ENCODE data around the gene RAB11A.

RAB11A gene

GRCh38 chr15:65918357-65918920 lies 49.1 kb downstream of the RAB11A start:
- FAIRE-seq, result no peak

GRCh38 chr15:65918945-65919344 lies 49.7 kb downstream of the RAB11A start:
- no peak for FAIRE-seq

- FAIRE-seq, result no peak
Observed at GRCh38 chr15:65919353-65919752, 50.1 kb downstream of the RAB11A start.

- no peak for FAIRE-seq
Observed at GRCh38 chr15:65920121-65920520, 50.8 kb downstream of the RAB11A start.

- FAIRE-seq, result no peak
Observed at GRCh38 chr15:65920825-65921309, 51.6 kb downstream of the RAB11A start.

GRCh38 chr15:65921780-65922179 lies 52.5 kb downstream of the RAB11A start:
- no peak for FAIRE-seq

GRCh38 chr15:65922621-65923020 lies 53.3 kb downstream of the RAB11A start:
- no peak for FAIRE-seq

- FAIRE-seq, result no peak
Observed at GRCh38 chr15:65923264-65923663, 54.0 kb downstream of the RAB11A start.

GRCh38 chr15:65924004-65924403 lies 54.7 kb downstream of the RAB11A start:
- FAIRE-seq, result no peak

GRCh38 chr15:65925338-65925737 lies 56.0 kb downstream of the RAB11A start:
- FAIRE-seq, result no peak

GRCh38 chr15:65926459-65926858 lies 57.2 kb downstream of the RAB11A start:
- FAIRE-seq, result no peak

- FAIRE-seq, result no peak
Observed at GRCh38 chr15:65926899-65927298, 57.6 kb downstream of the RAB11A start.

- FAIRE-seq, result no peak
Observed at GRCh38 chr15:65927545-65927944, 58.3 kb downstream of the RAB11A start.

GRCh38 chr15:65929573-65929972 lies 60.3 kb downstream of the RAB11A start:
- FAIRE-seq, result no peak

GRCh38 chr15:65930134-65930533 lies 60.8 kb downstream of the RAB11A start:
- no peak for FAIRE-seq

GRCh38 chr15:65931221-65931620 lies 61.9 kb downstream of the RAB11A start:
- FAIRE-seq, result no peak

GRCh38 chr15:65935391-65935790 lies 66.1 kb downstream of the RAB11A start:
- no peak for FAIRE-seq

GRCh38 chr15:65936282-65936681 lies 67.0 kb downstream of the RAB11A start:
- no peak for FAIRE-seq

- FAIRE-seq, result no peak
Observed at GRCh38 chr15:65937054-65937453, 67.8 kb downstream of the RAB11A start.

- no peak for FAIRE-seq
Observed at GRCh38 chr15:65937476-65937875, 68.2 kb downstream of the RAB11A start.

- FAIRE-seq, result no peak
Observed at GRCh38 chr15:65938604-65939003, 69.3 kb downstream of the RAB11A start.

- FAIRE-seq, result no peak
Observed at GRCh38 chr15:65939901-65940617, 70.8 kb downstream of the RAB11A start.

GRCh38 chr15:65940618-65940909 lies 71.3 kb downstream of the RAB11A start:
- FAIRE-seq, result no peak

Measured in G401.6 (cell line).